NCI-H2081 (cell line): Measurements from ENCODE around the gene CUBN.
"Not testable (repeated sequence)": the region's sequence is repeated elsewhere in the genome, so short reads cannot be mapped to it uniquely, and the experiment has no call there.

Experiments
- DNase-seq, 2 experiments: peaks; one replicate each; lab custom pipeline; 2025; lab: John Stamatoyannopoulos, UW

CUBN gene

DNA sequence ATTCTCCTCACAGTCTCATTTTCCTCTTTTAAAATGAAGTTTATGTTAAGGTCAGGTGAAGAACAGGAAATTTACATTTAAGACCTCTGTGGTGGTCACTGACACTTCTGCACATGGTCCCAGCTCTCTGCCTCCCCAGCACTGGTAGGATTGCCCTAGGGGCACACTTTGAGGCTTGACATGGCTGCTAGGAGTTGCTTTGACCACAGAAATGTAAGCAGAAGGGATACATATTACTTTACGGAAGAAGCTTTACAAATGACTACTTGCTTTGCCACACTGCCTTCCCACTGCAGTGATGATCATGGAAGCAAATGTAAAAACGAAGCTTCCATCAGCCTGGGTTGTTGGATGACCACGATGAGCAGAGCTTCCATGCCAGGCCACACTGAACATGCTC is 259.3 kb downstream of the CUBN start:
- DNase-seq, result no peak

- DNase-seq, result no peak
These were observed 261.6 kb downstream of the CUBN start for GRCh38 chr10:16867990-16868389.

DNA sequence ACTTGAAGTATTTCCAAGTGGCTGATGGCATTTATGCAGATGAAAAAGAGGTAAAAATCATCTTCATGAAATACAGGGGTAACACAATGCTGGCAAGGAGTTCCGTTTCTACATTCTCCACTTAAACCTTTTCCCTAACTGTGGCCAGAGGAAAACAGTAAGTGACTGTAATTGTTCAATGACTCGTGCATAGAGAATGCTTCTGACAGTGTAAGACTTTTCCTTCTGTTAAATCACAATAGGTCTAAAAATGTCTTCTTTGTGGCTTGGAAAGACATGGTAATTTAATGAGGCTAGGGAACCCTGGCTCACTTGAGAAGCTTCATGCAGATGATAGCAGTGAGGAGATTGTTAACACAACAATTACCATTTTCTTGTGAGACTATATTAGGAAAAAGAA is 262.1 kb downstream of the CUBN start:
- DNase-seq, result no peak

GRCh38 chr10:16866541-16867275 is 262.9 kb downstream of the CUBN start:
- no peak for DNase-seq

DNA sequence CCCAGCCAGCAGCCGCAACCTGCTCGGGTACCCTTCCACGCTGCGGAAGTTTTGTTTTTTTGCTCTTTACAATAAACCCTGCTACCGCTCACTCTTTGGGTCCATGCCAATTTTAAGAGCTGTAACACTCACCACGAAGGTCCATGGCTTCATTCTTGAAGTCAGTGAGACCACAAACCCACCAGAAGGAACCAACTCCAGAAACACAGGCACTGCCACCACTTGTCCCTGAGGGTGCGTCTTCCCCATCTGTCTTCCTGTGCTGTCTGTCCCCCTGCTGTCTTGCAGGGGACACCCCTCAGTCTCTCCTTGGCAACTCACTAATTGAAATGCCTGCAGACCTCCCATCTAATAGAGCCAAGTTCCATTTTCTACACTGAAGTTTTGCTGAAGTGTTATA is 263.8 kb downstream of the CUBN start:
- no peak for DNase-seq

GRCh38 chr10:16863766-16864165 is 265.8 kb downstream of the CUBN start:
- DNase-seq, result no peak

DNA sequence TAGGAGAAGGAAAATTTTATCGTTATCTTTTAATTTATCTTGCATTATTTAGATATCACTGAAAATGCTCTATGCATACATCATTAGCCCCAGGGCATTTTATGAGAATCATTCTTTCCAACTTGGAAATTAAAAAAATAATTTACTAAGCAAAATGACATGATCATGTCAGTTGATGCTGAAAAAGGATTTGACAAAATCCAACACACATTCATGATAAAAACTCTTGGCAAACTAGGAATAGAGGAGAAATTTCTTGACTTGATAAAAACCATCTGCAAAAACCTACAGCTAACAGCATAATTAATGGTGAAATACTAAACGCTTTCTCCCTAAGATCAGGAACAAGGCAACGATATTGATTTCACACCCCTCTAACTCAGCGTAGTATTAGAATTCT is 272.2 kb downstream of the CUBN start:
- no peak for DNase-seq

GRCh38 chr10:16856567-16856966 is 273.0 kb downstream of the CUBN start:
- DNase-seq, result peak in 1 of 2 experiments; percentile 35

GRCh38 chr10:16856092-16856491 is 273.5 kb downstream of the CUBN start:
- DNase-seq, result no peak

GRCh38 chr10:16854623-16855022 is 275.0 kb downstream of the CUBN start:
- no peak for DNase-seq

GRCh38 chr10:16853809-16854208 is 275.8 kb downstream of the CUBN start:
- no peak for DNase-seq

DNA sequence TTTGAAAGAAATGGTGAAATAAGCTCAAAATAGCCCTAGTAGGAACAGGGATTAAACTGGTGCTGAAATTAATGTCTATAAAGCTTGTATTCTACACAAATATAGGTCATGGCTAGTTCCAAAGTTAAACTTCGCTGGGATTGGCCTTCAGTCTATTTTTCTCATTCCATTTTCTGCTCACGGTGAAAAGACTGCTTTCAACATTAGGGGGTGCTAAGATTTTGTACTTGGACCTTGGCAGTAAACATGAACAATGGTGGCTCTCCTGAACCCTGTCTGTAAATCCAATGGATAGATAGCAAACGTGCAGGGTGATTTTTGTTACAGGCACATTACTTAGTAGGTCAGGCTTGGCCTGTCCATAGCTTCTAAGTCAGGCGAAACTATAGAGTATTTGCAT is 276.4 kb downstream of the CUBN start:
- DNase-seq, result peak in 1 of 2 experiments; percentile 19

DNA sequence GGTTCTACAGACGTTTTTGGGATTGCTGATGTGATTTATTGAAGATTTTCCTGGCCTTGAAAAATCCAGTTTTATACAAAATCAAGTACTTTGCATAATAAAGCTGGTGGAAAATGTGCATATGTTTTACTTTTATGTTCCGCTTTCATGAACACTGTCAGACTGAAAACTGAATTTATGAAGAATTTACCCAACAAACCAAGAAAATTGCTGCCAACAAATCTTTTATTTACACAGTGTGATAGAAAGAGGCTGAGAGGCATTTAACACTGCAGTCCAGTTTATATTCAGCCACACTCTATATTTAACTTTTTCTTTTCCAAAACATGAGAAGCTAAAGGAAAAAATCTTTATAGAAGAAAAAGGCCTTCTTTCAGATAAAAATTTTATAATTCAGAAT is 277.0 kb downstream of the CUBN start:
- DNase-seq, result no peak

GRCh38 chr10:16848562-16849154 is 281.0 kb downstream of the CUBN start:
- no peak for DNase-seq

DNA sequence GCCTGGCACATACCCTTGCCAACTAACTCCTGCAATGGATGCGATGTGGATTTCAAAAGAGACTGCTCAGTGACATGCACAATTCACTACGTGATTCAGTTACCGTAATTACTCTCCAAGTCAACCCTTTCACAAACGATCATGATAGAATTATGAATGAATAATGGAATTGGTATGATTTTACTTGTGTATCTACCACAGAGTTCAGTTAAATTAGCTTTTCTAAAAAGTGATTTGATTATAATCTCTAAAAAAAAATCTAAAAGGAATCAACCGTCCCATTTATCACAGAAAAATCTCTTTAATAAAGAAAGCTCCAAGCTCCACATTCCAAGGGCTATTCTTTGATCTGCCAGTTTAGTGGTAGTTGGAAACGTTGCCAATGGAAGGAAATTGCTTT is 282.0 kb downstream of the CUBN start:
- DNase-seq, result no peak

DNA sequence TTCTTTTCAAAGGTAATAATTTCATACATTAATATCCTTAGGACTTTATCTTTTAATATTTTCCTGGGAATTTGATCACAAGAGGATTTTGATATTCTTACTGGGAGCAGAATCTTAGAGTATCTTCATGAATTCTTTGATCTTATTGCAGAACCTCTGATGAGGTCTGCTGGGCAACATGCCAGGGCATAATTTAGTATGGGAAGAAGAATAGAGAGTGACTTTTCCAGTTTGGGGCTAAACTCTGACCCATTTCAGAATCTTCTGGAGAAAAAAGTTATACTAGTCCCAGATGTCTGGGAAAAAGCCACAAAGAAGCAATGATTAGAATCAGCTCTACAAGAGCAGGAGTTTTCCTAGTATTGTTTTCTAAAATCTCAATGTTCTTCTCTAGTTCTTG is 284.4 kb downstream of the CUBN start:
- no peak for DNase-seq

- DNase-seq, result peak; percentile 58 to 66
These were observed 286.2 kb downstream of the CUBN start for GRCh38 chr10:16843252-16843870.

DNA sequence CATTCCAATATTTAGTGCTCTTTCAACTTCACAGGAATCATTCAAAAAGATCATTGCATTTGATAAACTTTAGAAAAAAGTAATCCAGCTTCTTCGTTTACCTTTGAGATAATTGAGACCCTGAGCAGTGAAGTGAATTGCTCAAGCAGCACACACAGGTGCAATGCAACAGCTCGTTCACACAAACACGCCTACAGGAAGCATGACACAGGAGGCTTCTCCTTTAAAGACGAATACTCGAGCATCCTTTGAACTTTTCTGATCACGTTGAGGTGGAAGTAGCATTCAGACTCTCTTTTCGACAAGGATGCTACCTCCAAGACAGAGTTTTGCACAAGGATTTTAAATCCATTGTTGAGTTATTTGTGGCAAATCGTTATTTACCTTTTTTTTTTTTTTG is 294.4 kb downstream of the CUBN start:
- DNase-seq, result no peak

DNA sequence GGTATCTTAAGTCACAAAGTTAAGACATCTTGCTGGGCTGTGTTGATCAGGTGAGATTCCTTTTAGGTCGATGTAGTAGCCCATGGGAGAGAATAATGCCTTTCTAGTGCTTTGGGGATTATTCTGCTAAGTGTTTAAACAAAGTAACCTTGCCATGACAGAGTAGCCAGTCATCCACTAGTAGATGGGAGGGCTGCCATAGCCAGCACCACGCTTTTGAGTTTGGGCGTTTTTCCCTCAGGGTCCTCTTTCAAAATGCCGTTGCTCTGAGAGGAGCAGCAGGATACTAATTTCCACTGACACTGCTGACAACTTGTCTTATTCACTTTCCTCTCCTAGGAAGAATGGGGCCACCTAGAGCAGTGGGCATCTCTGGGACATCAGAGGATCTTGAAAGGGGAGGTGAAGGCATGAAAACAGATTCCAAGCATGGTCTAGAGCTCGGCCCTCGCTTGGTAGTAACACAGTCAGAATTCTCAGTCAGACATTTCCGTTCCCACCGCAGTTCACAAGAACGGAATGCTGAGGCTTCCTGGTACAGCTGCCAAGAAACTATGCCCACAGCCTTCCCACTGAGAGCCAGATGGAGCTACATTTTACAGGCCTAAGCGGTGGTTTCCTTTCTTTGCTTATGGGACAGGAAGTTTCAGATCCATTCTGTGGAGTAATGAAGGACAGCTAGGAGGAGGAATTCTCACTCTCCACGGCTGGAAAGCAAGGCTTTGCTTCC is 297.1 kb downstream of the CUBN start:
- peak in 1 of 2 experiments; percentile 9 for DNase-seq

GRCh38 chr10:16828701-16829175 is 300.9 kb downstream of the CUBN start:
- DNase-seq, result no peak

GRCh38 chr10:16828114-16828568 is 301.5 kb downstream of the CUBN start:
- DNase-seq, result peak; percentile 74 to 82

DNA sequence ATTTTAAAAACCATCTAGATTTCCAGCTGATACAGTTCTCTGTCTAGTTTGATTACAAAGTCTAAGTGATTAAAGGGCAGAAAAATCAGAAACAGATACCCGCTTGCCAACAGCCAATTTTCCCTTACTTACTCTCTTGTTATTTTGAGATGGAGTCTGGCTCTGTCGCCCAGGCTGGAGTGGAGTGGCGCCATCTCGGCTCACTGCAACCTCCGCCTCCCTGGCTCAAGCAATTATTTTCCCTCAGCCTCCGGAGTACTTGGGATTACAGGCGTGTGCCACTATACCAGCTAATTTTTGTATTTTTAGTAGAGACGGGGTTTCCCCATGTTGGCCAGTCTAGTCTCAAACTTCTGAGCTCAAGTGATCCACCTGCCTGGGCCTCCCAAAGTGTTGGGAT is 302.1 kb downstream of the CUBN start:
- not testable (repeated sequence) for DNase-seq
